Activated T-cell treated with anti-CD3 and anti-CD28 coated beads for 24 hours (primary cell): ENCODE data around the gene TBX10.
A peak's percentile ranks its signal among the peaks of the same experiment; 100 is the strongest.
"Not testable (repeated sequence)": the region's sequence is repeated elsewhere in the genome, so short reads cannot be mapped to it uniquely, and the experiment has no call there.

Experiments used
- DNase-seq: peaks from one replicate; pipeline ENCODE4 v3.0.0-alpha.2; 2020; ENCODE audit warnings: low read depth

The TBX10 gene

GRCh38 chr11:67599149-67599548, 40.4 kb downstream of the TBX10 start:
- no peak for DNase-seq

- DNase-seq: not testable (repeated sequence)
These were observed 41.6 kb downstream of the TBX10 start for GRCh38 chr11:67597963-67598362.

- not testable (repeated sequence) for DNase-seq
These were observed 42.1 kb downstream of the TBX10 start for GRCh38 chr11:67597458-67597857.

GRCh38 chr11:67596753-67597300, 42.7 kb downstream of the TBX10 start:
- DNase-seq: no peak

GRCh38 chr11:67594480-67594879, 45.1 kb downstream of the TBX10 start:
- DNase-seq: no peak

- DNase-seq: no peak
These were observed 46.0 kb downstream of the TBX10 start for GRCh38 chr11:67593565-67593905.

- no peak for DNase-seq
These were observed 46.5 kb downstream of the TBX10 start for GRCh38 chr11:67592880-67593564.

- not testable (repeated sequence) for DNase-seq
These were observed 50.6 kb downstream of the TBX10 start for GRCh38 chr11:67588899-67589415.

- DNase-seq: no peak
These were observed 51.4 kb downstream of the TBX10 start for GRCh38 chr11:67588136-67588503.

GRCh38 chr11:67586568-67587250, 52.9 kb downstream of the TBX10 start:
- DNase-seq: no peak

- DNase-seq: no peak
These were observed 53.7 kb downstream of the TBX10 start for GRCh38 chr11:67585911-67586310.

- DNase-seq: no peak
These were observed 54.4 kb downstream of the TBX10 start for GRCh38 chr11:67584881-67585873.

- DNase-seq: no peak
These were observed 55.2 kb downstream of the TBX10 start for GRCh38 chr11:67584205-67584880.

- DNase-seq: peak; percentile 74
These were observed 56.0 kb downstream of the TBX10 start, which contains the start of gene GSTP1 for GRCh38 chr11:67583247-67584204. Gene GSTP1 (plus strand): TSS chr11:67583812. CDS start chr11:67583844, 32 bp downstream.

- DNase-seq: no peak
These were observed 57.6 kb downstream of the TBX10 start for GRCh38 chr11:67582011-67582410.

- DNase-seq: no peak
These were observed 58.1 kb downstream of the TBX10 start for GRCh38 chr11:67581469-67581868.
